Neural progenitor cell (in vitro differentiated cells): ENCODE results near the gene FAM209A.

Experiments used
- CTCF ChIP-seq: fragments of 200-600 bp; sonication (generic); IDR thresholded peaks from 2 replicates; pipeline ENCODE4 v1.5.1; 2017; ENCODE audit warnings: antibody characterized with exemption, mild to moderate bottlenecking
- EZH2 ChIP-seq: fragments of 200-600 bp; sonication (generic); IDR thresholded peaks from 2 replicates; pipeline ENCODE4 v1.6.1; 2017; ENCODE audit warnings: antibody characterized with exemption, mild to moderate bottlenecking, moderate library complexity

DNA sequence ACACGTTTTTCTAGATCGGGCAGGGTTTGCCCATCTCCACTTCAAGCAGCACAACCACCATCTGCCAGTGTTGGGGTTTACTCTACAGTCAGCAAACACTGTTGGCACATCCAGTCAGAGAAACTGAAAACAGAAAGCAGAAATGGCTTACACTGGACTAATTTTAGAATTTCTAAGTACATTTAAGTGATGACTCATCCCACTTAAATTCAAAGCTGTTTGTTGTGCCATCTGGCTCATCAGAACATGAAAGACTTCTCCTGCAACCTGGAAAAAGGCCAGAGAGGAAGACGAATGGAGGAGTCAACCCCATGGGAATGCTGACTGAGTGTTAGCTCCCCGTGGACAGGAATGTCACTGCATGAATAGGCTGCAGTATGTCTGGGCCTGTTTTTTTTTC, 30.3 kb downstream of the FAM209A start:
- no peak for TF ChIP-seq CTCF
- TF ChIP-seq EZH2: no peak
